Body of pancreas (tissue), 4 donors: Measurements from ENCODE around the gene GPR18.

Experiments used
- CTCF ChIP-seq, 7 experiments: fragments of 450-650 bp in 4 of 7; fragments of 200-600 bp in 3 of 7; sonication (generic) in 3 of 7; IDR thresholded peaks; one replicate each; pipeline ENCODE4 v1.5.1; 2016 to 2019; ENCODE audit warnings: antibody characterized with exemption in 7 of 7
- POLR2A ChIP-seq, 3 donors: fragments of 450-650 bp; IDR thresholded peaks; one replicate each; pipeline ENCODE4 v1.6.1; 2016; ENCODE audit warnings: antibody characterized with exemption in 3 of 3, mild to moderate bottlenecking in 2 of 3

GRCh38 chr13:99271249-99271648 lies 13.1 kb upstream of the GPR18 start:
- TF ChIP-seq POLR2A (IDR thresholded peaks at IDR 0.05): no peak
- TF ChIP-seq CTCF (IDR thresholded peaks at IDR 0.05): no peak
